ENCODE results near the gene TNFSF8. TPM values are rescaled to one million over a fixed set of nuclear protein-coding genes. Genes with fewer than 3 reads are reported as not detected.

TNFSF8 gene
- total and polyA plus RNA-seq, 2 of the 4 experiments (the other 2 are of a cell fraction): not detected

- H3K4me1 ChIP-seq (ENCODE audit: control insufficient read depth, insufficient read depth, low read length): no peaks in the 10 kb centered on the region
- no peak overlapping the region for H4K91ac ChIP-seq (ENCODE audit: insufficient read depth, low read depth, low read length)
- no peak overlapping the region for H4K5ac ChIP-seq (ENCODE audit: low read depth, low read length)
- POLR2A ChIA-PET (ENCODE audit: unreplicated experiment): no interaction called here
- no peak overlapping the region for H2AFZ ChIP-seq (replicated peaks; ENCODE audit: low read length, poor library complexity)
- no peak overlapping the region for H3K4me3 ChIP-seq (ENCODE audit: insufficient read depth, low read depth, low read length)
- H3K9ac ChIP-seq (ENCODE audit: low read depth, low read length): no peak overlapping the region
- no peaks in the 10 kb centered on the region for H3K79me1 ChIP-seq (ENCODE audit: low read depth in 1 of 2, low read length in 2 of 2)
- no peaks in the 10 kb centered on the region for H4K20me1 ChIP-seq (ENCODE audit: insufficient read depth, low read length)
- in situ Hi-C loops (cut with MboI; ENCODE audit: low sequenced_read_pairs): no loop called here
- H3K4me2 ChIP-seq (ENCODE audit: low read depth, low read length): no peak overlapping the region
- no peaks in the 10 kb centered on the region for H3K9me3 ChIP-seq (ENCODE audit: control insufficient read depth, insufficient read depth, low read length)
- DNase-seq: no peak
- no CpG with 5 or more reads among the region's 4 CpGs for WGBS, 2 experiments (ENCODE audit: extremely low coverage in 2 of 2, insufficient read length in 1 of 2)
- no peak overlapping the region for H2AK5ac ChIP-seq (ENCODE audit: low read depth, low read length)
- H2BK120ac ChIP-seq (ENCODE audit: low read depth, low read length): no peak overlapping the region
- H2BK15ac ChIP-seq (ENCODE audit: low read depth, low read length): no peak overlapping the region
- H3K27me3 ChIP-seq (ENCODE audit: control insufficient read depth, insufficient read depth, low read length): peaks cover 25% of the 10 kb centered on the region
- no peak overlapping the region for H2BK20ac ChIP-seq (ENCODE audit: low read depth, low read length)
- H3K36me3 ChIP-seq (ENCODE audit: control insufficient read depth, insufficient read depth, low read length): no peaks in the 10 kb centered on the region
- no peak overlapping the region for H3K27ac ChIP-seq (ENCODE audit: insufficient read depth, low read length)
- H3K23ac ChIP-seq (ENCODE audit: low read depth, low read length): no peak overlapping the region
- no peak overlapping the region for H2AK9ac ChIP-seq (replicated peaks; ENCODE audit: low read depth, low read length, poor library complexity)
- no peak for TF ChIP-seq NFE2L2 (IDR thresholded peaks at IDR 0.05; ENCODE audit: low read depth, low read length)
- no peak for TF ChIP-seq ELK1 (IDR thresholded peaks at IDR 0.05; ENCODE audit: borderline replicate concordance, low read depth, low read length)
- TF ChIP-seq RAD21 (IDR thresholded peaks at IDR 0.05; ENCODE audit: low read length): no peak
- no peak for TF ChIP-seq FOS (IDR thresholded peaks at IDR 0.05; ENCODE audit: low read depth, low read length)
- no peak for TF ChIP-seq CEBPB (IDR thresholded peaks at IDR 0.05; ENCODE audit: low read depth, low read length)
- no peak for TF ChIP-seq MXI1 (IDR thresholded peaks at IDR 0.05; ENCODE audit: borderline replicate concordance, low read depth, low read length)
- no peak for TF ChIP-seq MAFK (IDR thresholded peaks at IDR 0.05; ENCODE audit: low read depth, low read length)
- TF ChIP-seq, protein P1, sequence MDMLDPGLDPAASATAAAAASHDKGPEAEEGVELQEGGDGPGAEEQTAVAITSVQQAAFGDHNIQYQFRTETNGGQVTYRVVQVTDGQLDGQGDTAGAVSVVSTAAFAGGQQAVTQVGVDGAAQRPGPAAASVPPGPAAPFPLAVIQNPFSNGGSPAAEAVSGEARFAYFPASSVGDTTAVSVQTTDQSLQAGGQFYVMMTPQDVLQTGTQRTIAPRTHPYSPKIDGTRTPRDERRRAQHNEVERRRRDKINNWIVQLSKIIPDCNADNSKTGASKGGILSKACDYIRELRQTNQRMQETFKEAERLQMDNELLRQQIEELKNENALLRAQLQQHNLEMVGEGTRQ (IDR thresholded peaks at IDR 0.05; ENCODE audit: low read depth, low read length): no peak
- no peak for TF ChIP-seq CHD1 (IDR thresholded peaks at IDR 0.05; ENCODE audit: low read depth, low read length)
- intact Hi-C loops (cut with micrococcal nuclease): loop anchor here (5.0 kb wide), 1 partner anchor 68 kb away; no protein-coding TSS in a partner anchor
- dilution Hi-C loops (cut with HindIII; ENCODE audit: low sequenced_read_pairs, unreplicated experiment): no loop called here
- H3K14ac ChIP-seq (replicated peaks; ENCODE audit: low read depth, low read length): no peak overlapping the region
- no peak overlapping the region for H3K4ac ChIP-seq (ENCODE audit: low read depth, low read length)
- H3K9me1 ChIP-seq (ENCODE audit: insufficient read depth, low read length): no peaks in the 10 kb centered on the region
- no peak for ATAC-seq (ENCODE audit: low read depth)
- no peak overlapping the region for H2BK5ac ChIP-seq (ENCODE audit: low read depth, low read length, poor library complexity, severe bottlenecking)
- H3K56ac ChIP-seq (ENCODE audit: extremely low read depth, insufficient read depth, low read length): no peak overlapping the region
- no peak overlapping the region for H4K8ac ChIP-seq (ENCODE audit: low read depth in 2 of 2, low read length in 2 of 2)
- H3K18ac ChIP-seq (ENCODE audit: low read depth, low read length): no peak overlapping the region
- no TSS peak for BruUV-seq (replicated peaks)
- CTCF ChIA-PET: interaction anchor here (0.6 kb wide), 1 partner anchor 83 kb away, joined by 3 read pairs; no protein-coding TSS in a partner anchor
Measured at GRCh38 chr9:114938687-114939575, 8.5 kb upstream of the TNFSF8 start.

All from IMR-90 (cell line).